HG03135 (cell line): ENCODE data around the gene ZBP1.

Source experiments
- ATAC-seq: cut with Tn5 transposase; IDR thresholded peaks from one replicate; pipeline ENCODE4 v1.9.1; 2021; ENCODE audit warnings: mild to moderate bottlenecking, moderate library complexity; ENCODE audit not compliant: unreplicated experiment

ZBP1 gene, protein sequence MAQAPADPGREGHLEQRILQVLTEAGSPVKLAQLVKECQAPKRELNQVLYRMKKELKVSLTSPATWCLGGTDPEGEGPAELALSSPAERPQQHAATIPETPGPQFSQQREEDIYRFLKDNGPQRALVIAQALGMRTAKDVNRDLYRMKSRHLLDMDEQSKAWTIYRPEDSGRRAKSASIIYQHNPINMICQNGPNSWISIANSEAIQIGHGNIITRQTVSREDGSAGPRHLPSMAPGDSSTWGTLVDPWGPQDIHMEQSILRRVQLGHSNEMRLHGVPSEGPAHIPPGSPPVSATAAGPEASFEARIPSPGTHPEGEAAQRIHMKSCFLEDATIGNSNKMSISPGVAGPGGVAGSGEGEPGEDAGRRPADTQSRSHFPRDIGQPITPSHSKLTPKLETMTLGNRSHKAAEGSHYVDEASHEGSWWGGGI

GRCh38 chr20:57620274-57620990, at the start of gene ZBP1:
Gene ZBP1 (minus strand): TSS chr20:57620426. CDS start chr20:57620295, 131 bp downstream.
- ATAC-seq: peak; percentile 51

DNA sequence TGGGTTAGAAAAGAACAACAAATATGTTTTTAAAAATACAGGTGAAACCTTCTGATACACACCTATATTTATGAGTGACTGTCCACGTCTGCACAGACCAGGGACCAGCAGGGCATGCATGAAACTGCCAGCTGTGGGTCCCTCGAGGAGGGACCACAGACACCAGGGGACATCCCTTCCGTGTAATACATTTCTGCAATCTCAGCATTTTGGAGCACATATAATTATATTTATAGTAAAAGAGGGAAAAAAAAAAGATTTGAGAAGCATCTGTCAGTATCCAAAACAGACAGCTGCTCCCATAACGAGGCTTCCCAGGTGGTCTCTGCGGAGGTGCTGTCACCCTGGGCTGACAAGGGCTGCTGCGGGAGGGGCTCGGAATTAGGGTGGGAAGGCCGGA, 49.4 kb upstream of the ZBP1 start:
- ATAC-seq: no peak

DNA sequence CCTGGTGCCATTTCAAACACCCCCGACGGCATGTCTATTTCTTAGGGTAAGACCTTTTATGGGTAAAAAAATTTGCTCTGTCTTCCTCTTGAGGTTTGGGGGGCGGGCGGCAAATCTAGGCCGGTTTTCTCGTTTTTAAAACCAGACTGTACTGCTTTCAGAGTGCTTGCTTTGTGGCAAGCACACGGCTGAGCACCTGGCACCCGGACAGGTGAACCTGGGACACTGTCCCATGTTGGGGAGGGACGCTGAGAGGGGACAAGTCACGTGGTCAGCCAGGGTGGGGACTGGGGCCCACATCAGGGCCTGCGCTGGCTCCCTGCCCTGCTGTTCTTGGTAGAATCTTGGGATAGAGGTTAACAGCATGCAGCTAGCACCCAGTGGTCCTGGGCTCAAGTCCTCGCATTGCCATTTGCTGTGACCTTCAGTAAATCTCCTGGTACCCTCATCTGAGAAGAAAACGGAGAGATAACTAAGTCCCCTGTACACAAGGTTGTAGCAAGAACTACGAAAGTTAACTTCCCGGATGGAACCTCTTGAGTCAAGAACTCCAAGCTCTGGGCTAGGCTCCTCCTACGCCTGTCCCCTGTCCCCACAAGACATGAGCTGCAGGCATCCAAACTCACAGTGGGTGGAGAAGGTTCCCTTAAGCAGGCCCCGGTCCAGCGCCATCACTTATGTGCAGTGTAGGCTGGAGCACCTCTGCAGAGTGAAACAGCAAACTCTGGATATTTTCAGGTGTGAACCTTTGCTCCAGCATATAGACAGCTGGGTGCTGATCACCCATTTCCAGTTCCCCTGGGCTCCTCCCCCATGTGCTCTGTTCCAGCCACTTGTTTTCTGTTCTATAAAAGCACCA, 47.9 kb upstream of the ZBP1 start:
- ATAC-seq: no peak

DNA sequence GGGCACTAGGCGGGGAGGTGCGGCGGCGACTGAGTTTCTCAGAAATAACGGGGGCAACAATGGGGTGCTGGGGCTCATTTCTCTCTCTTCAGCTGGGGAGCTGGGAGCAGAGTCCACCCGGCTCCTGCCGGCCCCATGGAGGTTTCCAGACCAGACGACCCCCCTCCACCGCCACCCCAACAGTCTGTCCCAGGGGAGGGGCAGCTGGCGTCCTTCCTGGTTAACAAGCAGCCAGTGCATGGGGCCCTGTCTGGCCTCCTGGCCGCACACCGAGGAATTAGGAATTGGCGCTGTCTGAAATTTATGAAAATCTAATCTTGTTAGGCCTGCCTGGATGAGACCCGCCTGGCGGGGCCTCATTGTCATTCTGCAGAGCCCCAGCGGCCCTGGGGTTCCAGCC, 47.2 kb upstream of the ZBP1 start:
- no peak for ATAC-seq

DNA sequence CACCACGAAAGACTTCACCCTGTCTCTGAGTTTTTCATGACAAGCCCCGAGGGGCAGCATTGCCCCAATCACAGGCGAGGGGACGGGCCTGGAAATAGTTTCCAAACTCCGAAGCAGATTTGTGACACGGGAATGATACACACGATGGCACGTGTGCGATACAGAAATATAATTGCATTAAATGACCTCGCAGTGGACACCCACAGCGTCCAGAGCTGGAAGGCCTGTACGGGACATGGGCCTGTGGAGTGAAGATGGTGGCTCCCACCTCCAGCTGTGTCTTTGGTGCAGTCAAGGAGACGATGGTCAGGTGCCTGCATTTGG, 46.6 kb upstream of the ZBP1 start:
- no peak for ATAC-seq

DNA sequence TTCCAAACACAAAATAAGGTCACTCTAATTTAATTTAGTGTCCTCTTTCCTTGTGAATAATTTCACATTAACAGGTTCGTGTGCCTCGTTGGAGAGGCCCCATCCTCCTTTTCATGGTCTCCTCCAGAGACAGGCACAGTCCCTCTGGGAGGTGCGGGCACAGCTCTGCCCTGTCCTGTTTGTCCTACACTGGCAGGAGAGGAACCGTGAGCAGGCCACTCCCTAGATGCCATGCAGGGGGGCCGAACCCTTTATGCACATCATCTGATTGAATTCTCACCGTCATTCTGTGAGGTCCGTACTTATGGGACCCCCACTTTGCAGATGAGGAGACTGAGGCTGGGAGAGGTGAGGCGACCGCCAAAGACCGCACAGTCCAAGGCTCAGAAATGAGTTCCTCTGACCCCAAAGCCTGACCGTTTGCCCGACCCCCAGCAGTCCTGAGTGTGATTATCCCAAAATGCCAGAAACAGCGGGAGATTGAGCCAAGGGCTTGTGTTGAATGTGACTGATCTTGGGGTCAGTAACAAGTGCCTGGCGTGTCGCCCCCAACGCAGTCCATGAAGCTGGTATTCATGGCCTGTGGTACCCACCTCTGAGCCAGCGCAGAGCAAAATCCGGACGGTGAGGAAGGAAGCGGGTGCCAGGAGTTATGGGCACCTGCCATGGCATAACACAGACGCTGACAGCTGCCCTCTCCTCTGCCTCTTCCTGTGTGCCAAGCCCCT, 46.0 kb upstream of the ZBP1 start:
- ATAC-seq: no peak

GRCh38 chr20:57665589-57665971, 45.4 kb upstream of the ZBP1 start:
- ATAC-seq: no peak

GRCh38 chr20:57664924-57665588, 44.8 kb upstream of the ZBP1 start:
- no peak for ATAC-seq

DNA sequence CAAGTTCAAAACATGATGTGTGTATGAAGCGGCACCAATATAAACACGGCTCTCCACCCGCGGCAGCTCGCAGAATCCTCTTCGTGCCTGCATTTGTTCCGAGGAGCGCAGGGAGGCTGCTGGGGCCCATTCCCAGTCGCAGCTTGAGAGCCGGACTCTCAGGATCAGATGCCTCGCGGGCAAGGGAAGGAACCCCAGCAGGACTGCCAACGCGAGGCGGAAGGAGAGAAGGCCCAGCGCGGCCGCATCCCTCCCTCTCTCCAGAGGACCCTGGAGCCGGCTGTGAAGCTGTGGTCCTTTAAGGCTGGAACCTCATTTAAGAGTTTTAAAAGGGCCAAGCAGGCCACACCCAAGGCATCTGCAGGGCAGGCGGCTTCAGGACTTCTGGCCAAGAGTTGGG, 44.2 kb upstream of the ZBP1 start:
- no peak for ATAC-seq

- ATAC-seq: no peak
Measured at GRCh38 chr20:57663681-57664451, 43.6 kb upstream of the ZBP1 start.

- ATAC-seq: no peak
Measured at GRCh38 chr20:57663241-57663640, 43.0 kb upstream of the ZBP1 start.

GRCh38 chr20:57662456-57663240, 42.4 kb upstream of the ZBP1 start:
- ATAC-seq: no peak

DNA sequence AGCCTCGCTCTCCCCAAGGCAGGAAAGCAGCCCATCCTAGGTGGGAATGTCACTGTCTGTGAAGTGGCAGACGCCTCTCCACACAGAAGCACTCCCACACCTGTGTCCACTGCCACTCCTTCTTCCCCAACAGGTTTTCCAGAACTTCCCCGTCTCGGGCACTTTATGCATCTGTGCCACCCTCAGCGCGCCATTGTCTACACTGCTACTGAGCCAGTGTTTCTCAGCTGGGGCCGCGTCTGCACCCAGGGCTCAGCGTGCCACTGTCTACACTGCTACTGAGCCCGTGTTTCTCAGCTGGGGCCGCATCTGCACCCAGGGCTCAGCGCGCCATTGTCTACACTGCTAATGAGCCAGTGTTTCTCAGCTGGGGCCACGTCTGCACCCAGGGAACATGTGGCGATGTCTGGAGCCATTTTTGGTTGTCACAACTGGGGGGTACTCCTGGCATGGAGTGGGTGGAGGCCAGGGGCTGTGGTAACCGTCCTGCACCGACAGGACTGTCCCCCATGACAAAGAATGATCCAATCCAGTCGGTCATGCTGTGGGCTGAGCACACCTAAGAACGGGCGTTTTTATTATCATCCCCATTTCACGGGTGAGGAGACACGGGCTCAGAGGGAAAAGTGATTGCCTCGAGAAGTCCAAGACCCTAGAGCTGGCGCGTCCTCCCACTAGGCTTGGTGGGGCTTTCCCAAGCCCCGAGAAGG, 41.7 kb upstream of the ZBP1 start:
- ATAC-seq: no peak

DNA sequence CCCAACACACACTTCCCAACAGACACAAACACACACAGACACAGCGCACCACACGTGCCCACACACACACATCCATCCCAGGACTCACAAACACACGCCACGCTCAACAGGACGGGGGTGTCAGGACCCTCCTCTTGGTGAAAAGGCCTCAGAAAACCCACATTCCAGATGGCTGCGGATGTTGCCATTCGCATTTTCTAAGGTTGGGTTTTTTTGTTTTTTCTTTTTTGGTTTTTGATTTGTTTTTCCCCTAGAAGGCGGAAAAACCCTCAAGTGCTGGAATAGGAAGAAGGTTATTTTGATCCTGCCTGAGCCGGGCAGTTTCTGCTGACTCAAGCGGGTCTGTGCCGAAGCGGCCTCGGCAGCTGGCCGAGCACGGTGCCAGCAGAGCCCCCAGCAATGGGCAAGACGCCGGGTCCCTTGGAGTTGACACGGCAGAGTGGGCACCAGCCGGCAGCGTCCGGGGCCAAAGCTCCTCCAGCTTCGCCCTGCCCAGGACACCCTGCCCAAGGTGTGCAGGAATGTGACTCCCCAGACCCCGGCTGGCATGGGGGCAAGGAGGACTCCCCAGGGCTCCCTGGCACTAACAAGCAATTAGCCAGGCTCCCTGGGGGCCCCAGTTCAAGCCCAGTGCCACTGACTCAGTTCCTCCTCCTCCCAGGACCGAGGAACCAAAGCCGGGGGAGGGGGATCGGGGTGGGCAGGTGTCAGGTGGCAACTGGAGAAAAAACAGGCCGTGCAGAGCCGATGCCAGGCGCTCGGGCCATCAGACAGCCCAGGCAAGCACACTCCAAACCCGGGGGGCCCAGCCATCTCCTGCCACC, 40.9 kb upstream of the ZBP1 start:
- no peak for ATAC-seq

DNA sequence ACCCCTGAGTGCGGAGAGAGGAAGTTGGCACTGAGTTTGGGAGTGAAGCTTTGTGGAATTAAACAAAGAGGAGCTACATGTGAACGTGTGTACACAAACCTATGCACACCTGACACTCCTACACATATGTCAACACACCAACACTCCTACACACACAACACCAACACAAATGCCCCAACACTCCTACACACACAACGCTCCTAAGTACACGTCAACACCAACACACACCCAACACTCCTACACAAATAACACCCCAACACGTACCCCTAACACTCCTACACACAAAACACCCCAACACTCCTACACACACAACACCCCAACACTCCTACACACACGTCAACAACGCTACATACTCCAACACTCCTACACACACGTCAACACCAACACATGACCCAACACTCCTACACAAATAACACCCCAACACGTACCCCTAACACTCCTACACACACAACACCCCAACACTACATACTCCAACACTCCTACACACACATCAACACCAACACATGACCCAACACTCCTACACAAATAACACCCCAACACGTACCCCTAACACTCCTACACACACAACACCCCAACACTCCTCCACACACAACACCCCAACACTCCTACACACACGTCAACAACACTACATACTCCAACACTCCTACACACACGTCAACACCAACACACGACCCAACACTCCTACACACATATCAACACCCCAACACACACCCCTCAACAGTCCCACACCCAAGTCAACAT, 40.1 kb upstream of the ZBP1 start:
- no peak for ATAC-seq

GRCh38 chr20:57659517-57660180, 39.4 kb upstream of the ZBP1 start:
- ATAC-seq: no peak
